Uterus (tissue), 4 donors: ENCODE results near the gene SAMD9L. TPM values are rescaled to one million over a fixed set of nuclear protein-coding genes. Genes with fewer than 3 reads are reported as not detected.

Source experiments
- DNase-seq, 2 donors: peaks; one replicate each; pipeline ENCODE4 v3.0.0-alpha.2; 2019 to 2020
- H3K27ac ChIP-seq, 2 donors: fragments of 200-600 bp; sonication (generic); 1 replicate in 1 of 2; 2 replicates in 1 of 2; pipeline ENCODE4 v1.5.1; 2016 to 2018
- H3K27me3 ChIP-seq, 2 donors: fragments of 200-600 bp; sonication (generic); one replicate each; pipeline ENCODE4 v1.5.1; 2018 to 2019; ENCODE audit warnings: control low read depth in 1 of 2
- H3K36me3 ChIP-seq, 2 donors: fragments of 200-600 bp; sonication (generic); one replicate each; pipeline ENCODE4 v1.5.1; 2019; ENCODE audit warnings: control low read depth in 1 of 2
- H3K4me1 ChIP-seq, 2 donors: fragments of 200-600 bp; sonication (generic); one replicate each; pipeline ENCODE4 v1.5.1; 2018 to 2019; ENCODE audit warnings: control low read depth in 1 of 2
- H3K4me3 ChIP-seq, 2 donors: fragments of 200-600 bp; sonication (generic); 1 replicate in 1 of 2; 2 replicates in 1 of 2; pipeline ENCODE4 v1.5.1; 2018 to 2019; ENCODE audit warnings: mild to moderate bottlenecking in 1 of 2
- H3K9me3 ChIP-seq, 2 donors: fragments of 200-600 bp; sonication (generic); one replicate each; pipeline ENCODE4 v1.5.1; 2019; ENCODE audit warnings: control low read depth in 1 of 2
- POLR2A ChIP-seq, 2 donors: fragments of 450-650 bp; IDR thresholded peaks; one replicate each; pipeline ENCODE4 v1.6.1; 2016; ENCODE audit warnings: antibody characterized with exemption in 2 of 2, mild to moderate bottlenecking in 1 of 2, moderate library complexity in 1 of 2
- intact Hi-C: fragments of 100-400 bp; cut with DNase I; formaldehyde crosslinking; loops from one replicate; pipeline ENCODE4 v1.15.1; 2023; ENCODE audit warnings: low total_unique reads
- total RNA-seq, 4 donors: library from RNA; depleted of rRNA in 3 of 4; stranded (reverse); fragments of >200 nt in 3 of 4; gene quantifications; one replicate each; pipeline versions ENCODE4 v1.1.0 to v1.2.4, GENCODE V29; 2014 to 2023
- TF ChIP-seq, protein P1 (sequence below), 4 experiments: fragments of 200-600 bp in 2 of 4; fragments of 450-650 bp in 2 of 4; sonication (generic) in 2 of 4; IDR thresholded peaks; one replicate each; pipeline ENCODE4 v1.5.1; 2016 to 2019; ENCODE audit warnings: antibody characterized with exemption in 4 of 4, mild to moderate bottlenecking in 2 of 4, moderate library complexity in 1 of 4
- donor health status: DM: yes; HTN: yes; CAD: no.

Gene SAMD9L
- total RNA-seq, 4 donors from 2014 or later = 5.6 to 30.0 (median 16.0) TPM

DNA sequence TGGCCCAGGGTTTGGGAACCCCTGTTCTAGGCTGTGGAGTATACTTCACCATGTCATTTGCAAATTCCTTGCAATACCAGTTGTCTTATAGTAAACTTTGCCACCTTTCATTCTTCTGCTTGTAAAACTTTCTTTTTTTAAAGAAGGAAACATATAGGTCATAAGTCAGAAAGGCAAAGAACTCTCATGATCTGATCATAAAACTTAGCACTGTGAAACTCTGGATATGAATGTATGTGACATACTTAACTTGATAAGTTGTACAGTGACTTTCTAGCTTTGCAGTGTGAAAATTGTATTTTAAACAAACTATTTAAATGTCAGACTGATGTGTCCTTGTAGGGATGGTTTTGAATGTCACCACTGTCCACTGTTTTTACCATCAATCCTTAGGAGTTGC lies 31.0 kb upstream of the SAMD9L start:
- intact Hi-C loops = no loop called here
- H3K36me3 ChIP-seq = no peaks in the 10 kb centered on the region
- H3K9me3 ChIP-seq = no peaks in the 10 kb centered on the region
- H3K27ac ChIP-seq = no peak overlapping the region
- no peaks in the 10 kb centered on the region for H3K4me1 ChIP-seq
- DNase-seq = no peak
- no peak for TF ChIP-seq POLR2A (IDR thresholded peaks at IDR 0.05)
- TF ChIP-seq, protein P1, sequence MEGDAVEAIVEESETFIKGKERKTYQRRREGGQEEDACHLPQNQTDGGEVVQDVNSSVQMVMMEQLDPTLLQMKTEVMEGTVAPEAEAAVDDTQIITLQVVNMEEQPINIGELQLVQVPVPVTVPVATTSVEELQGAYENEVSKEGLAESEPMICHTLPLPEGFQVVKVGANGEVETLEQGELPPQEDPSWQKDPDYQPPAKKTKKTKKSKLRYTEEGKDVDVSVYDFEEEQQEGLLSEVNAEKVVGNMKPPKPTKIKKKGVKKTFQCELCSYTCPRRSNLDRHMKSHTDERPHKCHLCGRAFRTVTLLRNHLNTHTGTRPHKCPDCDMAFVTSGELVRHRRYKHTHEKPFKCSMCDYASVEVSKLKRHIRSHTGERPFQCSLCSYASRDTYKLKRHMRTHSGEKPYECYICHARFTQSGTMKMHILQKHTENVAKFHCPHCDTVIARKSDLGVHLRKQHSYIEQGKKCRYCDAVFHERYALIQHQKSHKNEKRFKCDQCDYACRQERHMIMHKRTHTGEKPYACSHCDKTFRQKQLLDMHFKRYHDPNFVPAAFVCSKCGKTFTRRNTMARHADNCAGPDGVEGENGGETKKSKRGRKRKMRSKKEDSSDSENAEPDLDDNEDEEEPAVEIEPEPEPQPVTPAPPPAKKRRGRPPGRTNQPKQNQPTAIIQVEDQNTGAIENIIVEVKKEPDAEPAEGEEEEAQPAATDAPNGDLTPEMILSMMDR (IDR thresholded peaks at IDR 0.05) = no peak
- no peaks in the 10 kb centered on the region for H3K27me3 ChIP-seq
- H3K4me3 ChIP-seq = no peak overlapping the region

DNA sequence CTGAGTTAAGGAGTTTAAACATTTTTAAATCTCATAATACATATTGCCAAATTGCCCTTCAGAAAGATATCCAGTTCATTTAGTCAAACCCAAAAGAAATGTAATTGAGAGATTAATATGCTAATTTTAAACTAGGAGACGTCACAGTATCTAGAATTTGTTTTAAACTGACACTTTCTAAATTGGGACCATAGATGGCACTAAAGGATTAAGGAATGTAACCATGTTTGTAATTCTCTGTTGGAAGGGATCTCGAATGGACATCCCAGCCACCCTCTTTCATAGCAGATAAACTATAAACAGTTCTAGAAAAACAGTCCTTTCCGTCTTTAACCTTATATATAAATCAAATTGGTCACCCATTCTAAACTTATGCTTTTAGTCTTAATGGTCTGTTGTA lies 30.0 kb upstream of the SAMD9L start:
- DNase-seq = no peak
- Histone ChIP-seq H3K9me3 (no peaks in the 10 kb centered on the region), H3K27ac (no peak overlapping the region), H3K27me3 (no peaks in the 10 kb centered on the region), H3K4me1 (no peaks in the 10 kb centered on the region), H3K36me3 (no peaks in the 10 kb centered on the region), H3K4me3 (no peak overlapping the region)
- TF ChIP-seq POLR2A (IDR thresholded peaks at IDR 0.05) = no peak
- TF ChIP-seq, protein P1 (IDR thresholded peaks at IDR 0.05) = no peak
- intact Hi-C loops = no loop called here

DNA sequence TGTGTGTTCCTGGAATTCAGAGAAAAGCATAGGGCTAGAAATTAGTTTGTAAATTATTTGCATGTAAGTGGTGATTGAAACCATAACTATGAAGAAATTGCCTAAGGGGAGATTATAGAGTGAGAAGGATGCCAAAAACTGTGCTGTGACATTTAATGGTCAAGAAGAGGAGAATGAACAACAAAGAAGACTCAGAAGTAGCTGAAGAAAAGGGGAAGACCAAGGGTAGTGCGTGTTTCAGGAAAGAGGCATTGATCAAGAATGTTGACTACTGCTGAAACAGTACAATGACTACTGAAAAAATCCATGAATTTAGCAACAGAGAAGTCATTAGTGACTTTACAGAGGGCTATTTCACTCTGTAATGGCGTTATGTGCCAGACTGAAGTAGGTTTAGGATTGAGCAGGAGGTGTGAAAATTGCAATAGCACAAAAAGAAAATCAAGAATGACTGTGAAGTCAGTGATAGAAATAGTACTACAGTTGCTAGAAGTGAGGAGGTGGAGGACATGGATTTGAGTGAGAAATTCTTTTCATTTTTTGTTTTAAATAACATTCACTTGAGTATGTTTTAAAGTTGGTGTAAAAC lies 28.9 kb upstream of the SAMD9L start:
- H3K27me3 ChIP-seq = no peaks in the 10 kb centered on the region
- no peak overlapping the region for H3K4me3 ChIP-seq
- H3K27ac ChIP-seq = no peak overlapping the region
- TF ChIP-seq, protein P1 (IDR thresholded peaks at IDR 0.05) = no peak
- no peak for TF ChIP-seq POLR2A (IDR thresholded peaks at IDR 0.05)
- no peaks in the 10 kb centered on the region for H3K36me3 ChIP-seq
- DNase-seq = no peak
- intact Hi-C loops = no loop called here
- no peaks in the 10 kb centered on the region for H3K4me1 ChIP-seq
- no peaks in the 10 kb centered on the region for H3K9me3 ChIP-seq

DNA sequence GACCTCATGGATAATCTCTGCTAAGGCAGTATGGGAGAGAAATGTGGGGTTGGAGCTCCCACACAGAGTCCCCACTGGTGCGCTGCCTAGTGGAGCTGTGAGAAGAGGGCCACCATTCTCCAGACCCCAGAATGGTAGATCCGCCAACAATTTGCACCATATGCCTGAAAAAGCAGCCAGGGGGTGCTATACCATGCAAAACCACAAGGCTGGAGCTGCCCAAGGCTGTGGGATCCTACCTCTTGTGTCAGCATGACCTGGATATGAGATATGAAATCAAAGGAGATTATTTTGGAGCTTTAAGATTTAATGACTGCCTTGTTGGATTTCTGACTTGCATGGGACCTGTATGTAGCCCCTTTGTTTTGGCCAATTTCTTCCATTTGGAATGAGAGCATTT lies 27.0 kb upstream of the SAMD9L start:
- no peaks in the 10 kb centered on the region for H3K27me3 ChIP-seq
- no peak for TF ChIP-seq POLR2A (IDR thresholded peaks at IDR 0.05)
- TF ChIP-seq, protein P1 (IDR thresholded peaks at IDR 0.05) = no peak
- intact Hi-C loops = no loop called here
- H3K36me3 ChIP-seq = no peaks in the 10 kb centered on the region
- DNase-seq = no peak
- no peak overlapping the region for H3K4me3 ChIP-seq
- H3K27ac ChIP-seq = no peak overlapping the region
- H3K4me1 ChIP-seq = no peaks in the 10 kb centered on the region
- H3K9me3 ChIP-seq = no peaks in the 10 kb centered on the region

DNA sequence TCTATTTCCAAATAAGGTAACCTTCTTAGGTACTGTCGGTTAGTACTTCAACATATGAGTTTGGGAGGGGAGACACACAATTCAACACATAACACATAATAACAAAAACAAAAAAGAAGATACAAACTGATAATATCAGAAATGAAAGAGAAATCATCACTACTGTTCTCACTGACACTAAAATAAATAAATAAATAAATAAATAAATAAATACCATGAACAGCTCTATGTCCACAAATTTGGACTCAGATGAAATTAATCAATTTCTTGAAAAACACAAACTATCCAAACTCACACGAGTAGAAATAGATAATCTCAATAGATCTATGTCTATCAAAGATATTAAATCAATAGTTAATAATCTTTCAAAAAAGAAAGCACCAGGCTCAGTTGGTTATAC lies 24.5 kb upstream of the SAMD9L start:
- no peak for TF ChIP-seq POLR2A (IDR thresholded peaks at IDR 0.05)
- TF ChIP-seq, protein P1 (IDR thresholded peaks at IDR 0.05) = no peak
- intact Hi-C loops = no loop called here
- no peak for DNase-seq
- H3K36me3 ChIP-seq = no peaks in the 10 kb centered on the region
- H3K27ac ChIP-seq = no peak overlapping the region
- H3K27me3 ChIP-seq = no peaks in the 10 kb centered on the region
- no peak overlapping the region for H3K4me3 ChIP-seq
- no peaks in the 10 kb centered on the region for H3K9me3 ChIP-seq
- no peaks in the 10 kb centered on the region for H3K4me1 ChIP-seq
